T-helper 22 cell (primary cell): ENCODE results near the gene PIH1D2.
"Not testable (repeated sequence)": the region's sequence is repeated elsewhere in the genome, so short reads cannot be mapped to it uniquely, and the experiment has no call there.

Source experiments
- DNase-seq: peaks from one replicate; pipeline ENCODE4 v3.0.0-alpha.2; 2020; ENCODE audit warnings: low read depth

Gene PIH1D2

DNA sequence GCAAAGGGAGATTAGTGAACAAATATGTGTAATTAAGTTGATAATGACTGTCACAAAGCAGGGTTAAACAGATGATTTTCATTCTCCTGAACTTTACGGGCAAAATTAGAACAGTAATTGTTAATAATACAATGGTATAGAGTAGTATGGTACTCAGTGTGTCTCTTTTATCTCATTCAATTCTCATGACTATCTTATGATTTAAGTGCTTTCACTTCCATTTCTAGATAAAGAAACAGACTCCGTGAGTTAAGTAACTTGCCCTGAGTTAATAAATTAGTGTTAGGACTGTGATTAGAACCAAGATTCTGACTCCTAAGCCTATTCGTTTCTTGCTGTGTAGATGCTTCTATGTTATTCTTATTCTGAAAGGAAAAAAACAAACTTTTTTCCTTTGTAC is 22.0 kb downstream of the PIH1D2 start:
- DNase-seq: no peak

DNA sequence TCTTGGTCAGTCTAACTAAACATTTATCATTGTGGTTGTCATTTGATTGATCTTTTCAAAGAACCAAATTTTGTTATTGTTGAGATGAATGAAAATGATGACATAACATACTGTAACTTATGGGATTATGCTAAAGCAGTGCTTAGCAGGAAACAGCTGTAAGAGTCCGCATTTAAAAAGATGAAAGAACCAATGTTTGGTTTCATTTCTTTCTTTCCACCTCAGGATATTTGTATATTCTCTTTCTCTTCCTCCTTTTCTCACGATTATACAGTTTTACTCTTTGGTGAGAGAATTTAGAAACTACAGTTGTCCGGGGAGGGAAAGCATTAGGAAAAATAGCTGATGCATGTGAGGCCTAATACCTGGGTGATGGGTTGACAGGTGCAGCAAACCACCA is 23.1 kb downstream of the PIH1D2 start:
- no peak for DNase-seq

DNA sequence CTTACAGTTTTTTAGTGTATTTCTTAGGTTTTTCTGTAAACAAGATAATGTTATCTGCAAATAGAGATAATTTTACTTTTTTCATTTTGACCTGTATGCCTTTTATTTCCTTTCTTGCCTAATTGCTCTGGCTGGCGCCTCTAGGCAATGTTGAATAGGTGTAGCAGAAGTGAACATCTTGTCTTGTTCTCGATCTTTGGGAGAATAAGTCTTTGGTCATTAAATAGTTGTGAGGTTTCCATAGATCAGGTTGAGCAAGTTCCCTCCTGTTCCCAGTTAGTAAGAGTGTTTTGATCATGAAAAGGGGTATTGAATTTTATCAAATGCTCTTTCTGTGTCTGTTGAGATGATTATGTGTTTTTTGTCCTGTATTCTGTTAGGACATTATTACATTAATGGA is 24.0 kb downstream of the PIH1D2 start:
- no peak for DNase-seq

DNA sequence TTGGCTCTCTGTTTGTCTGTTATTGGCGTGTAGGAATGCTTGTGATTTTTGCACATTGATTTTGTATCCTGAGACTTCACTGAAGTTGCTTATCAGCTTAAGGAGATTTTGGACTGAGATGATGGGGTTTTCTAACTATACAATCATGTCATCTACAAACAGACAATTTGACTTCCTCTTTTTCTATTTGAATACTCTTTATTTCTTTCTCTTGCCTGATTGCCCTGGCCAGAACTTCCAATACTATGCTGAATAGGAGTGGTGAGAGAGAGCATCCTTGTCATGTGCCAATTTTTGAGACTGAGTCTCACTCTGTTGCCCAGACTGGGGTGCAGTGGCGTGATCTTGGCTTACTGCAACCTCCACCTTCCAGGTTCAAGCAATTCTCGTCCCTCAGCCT is 25.6 kb downstream of the PIH1D2 start:
- not testable (repeated sequence) for DNase-seq

DNA sequence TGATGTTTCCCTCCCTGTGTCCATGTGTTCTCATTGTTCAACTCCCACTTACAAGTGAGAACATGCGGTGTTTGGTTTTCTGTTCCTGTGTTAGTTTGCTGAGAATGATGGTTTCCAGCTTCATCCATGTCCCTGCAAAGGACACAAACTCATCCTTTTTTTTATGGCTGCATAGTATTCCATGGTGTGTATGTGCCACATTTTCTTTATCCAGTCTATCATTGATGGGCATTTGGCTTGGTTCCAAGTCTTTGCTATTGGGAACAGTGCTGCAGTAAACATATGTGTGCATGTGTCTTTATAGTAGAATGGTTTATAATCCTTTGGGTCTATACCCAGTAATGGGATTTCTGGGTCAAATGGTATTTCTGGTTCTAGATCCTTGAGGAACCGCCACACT is 27.2 kb downstream of the PIH1D2 start:
- not testable (repeated sequence) for DNase-seq

DNA sequence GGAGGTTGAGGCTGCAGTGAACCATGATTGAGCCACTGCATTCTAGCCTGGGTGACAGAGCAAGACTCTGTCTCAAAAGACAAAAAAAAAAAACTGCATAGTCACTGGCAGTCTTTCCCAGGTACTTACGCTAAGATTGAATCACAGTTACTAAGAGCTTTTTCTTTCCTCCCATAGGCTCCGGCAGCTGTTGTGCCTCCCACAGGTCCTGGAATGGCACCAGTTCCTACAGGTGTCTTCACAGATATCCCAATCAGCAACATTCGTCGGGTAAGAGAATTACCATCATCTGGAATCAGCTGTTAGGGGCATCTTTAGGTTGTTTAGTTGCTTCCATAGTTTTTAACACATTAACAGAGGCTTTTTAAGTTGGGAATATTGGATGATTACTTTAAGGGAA is 28.9 kb downstream of the PIH1D2 start:
- DNase-seq: no peak

DNA sequence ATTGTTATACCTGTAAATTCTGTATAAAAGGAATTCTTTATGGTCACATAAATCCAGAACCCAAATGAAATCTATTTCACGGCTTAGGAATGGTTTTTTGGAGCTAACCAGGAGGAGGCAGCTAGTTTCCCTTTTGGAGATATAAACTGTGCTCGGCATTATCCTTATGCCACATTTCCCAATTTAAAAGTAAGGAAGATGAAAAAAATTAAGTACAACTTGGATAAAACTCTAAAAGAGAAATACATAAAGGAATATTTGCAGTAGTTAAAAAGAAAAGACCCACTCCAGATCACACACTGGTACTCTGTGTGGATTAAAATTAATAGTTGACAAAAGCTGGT is 30.9 kb downstream of the PIH1D2 start:
- DNase-seq: no peak

DNA sequence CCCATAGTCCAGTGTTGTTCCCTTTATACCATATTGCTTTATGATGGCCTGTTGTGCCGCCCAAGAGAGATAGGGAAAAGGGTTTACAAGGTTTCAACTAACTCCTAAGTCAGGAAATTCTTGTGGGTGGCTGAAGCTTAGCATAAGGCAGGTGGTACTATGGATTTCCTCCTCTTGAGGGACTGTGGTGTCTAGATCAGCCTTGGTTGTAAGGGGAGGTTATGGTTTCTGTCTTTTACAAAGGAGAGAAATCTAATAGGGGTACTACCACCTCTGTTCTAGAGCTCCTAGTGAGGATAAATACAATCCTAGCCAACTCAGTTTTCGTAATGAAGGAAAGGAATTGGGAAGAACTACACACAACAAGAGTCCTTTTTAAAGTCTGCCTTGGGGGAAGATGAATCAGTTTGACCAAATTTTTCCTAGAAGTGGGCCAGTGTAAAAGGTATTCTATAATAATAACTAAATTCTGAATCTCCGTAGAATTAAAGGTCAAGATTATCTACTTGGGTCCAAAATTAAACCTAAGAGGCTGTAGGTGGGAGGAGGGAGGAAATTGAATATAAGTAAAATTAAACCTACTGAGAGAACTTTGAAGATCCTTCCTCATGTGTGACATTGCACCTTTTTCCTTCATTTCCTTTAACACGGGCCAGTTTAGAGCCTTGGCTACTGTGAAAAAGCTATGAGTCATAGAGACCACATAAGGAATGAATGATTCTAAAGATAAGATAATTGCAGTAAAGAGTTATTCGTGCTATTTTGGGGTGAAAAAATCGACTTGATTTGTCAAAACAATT is 31.5 kb downstream of the PIH1D2 start:
- no peak for DNase-seq

DNA sequence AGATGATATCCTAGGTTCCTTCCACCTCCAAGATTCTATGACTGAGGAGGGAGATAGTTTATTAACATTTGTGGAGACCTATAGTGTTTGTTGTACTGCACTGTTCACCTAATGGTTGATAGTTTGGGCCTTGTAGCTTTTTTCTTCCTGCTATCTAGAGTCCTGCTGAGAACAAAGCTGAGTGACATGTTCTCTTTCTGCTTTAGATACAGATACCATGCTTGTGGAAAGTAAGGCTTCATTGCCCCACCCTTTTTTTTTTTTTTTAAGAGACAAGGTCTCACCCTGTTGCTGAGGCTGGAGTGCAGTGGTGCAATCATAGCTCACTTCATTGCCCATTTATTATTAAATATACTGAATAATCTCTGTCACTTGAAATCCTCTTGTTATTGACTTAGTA is 36.3 kb downstream of the PIH1D2 start:
- no peak for DNase-seq

DNA sequence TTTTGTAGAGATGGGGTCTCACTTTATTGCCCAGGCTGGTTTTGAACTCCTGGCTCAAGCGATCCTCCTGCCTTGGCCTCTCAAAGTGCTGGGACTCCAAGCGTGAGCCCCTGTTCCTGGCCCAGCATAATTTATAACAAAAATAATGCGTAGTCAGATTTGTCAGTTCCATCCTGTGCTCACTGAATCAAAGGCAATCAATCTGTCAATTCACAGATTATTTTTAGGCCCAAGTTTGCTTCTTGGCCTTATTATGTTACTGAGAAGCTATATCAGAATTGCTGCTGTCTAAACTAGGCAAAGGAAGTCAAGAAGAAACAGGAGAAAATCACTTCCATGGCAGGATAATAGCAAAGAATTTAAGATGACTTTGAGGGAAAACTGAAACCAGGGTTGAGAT is 39.9 kb downstream of the PIH1D2 start:
- DNase-seq: no peak

DNA sequence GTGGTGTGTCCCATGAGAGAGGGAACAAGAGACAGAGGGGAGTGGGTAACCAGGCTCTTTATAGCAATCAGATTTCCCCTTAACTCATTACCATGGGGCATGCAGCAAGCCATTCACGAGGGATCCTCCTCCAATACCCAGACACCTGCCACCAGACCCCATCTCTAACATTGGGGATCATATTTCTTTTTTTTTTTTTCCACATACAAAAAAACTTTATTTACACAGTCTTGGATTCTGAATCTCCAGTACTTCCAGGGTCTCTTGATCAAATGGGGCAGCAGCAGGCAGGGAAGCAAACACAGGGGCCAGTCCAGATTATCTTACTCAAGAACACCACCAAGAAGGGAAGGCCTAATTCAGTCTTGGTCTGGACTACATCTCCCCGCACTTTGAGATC is 44.4 kb downstream of the PIH1D2 start:
- no peak for DNase-seq

DNA sequence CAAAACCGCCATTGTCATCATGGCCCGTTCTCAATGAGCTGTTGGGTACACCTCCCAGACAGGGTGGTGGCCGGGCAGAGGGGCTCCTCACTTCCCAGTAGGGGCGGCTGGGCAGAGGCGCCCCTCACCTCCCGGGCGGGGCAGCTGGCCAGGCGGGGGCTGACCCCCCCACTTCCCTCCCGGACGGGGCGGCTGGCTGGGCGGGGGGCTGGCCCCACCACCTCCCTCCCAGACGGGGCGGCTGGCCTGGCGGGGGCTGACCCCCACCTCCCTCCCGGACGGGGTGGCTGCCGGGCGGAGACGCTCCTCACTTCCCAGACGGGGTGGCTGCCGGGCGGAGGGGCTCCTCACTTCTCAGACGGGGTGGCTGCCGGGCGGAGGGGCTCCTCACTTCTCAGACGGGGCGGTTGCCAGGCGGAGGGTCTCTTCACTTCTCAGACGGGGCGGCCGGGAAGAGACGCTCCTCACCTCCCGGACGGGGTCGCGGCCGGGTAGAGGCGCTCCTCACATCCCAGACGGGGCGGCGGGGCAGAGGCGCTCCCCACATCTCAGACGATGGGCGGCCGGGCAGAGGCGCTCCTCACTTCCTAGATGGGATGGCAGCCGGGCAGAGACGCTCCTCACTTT is 46.9 kb downstream of the PIH1D2 start:
- DNase-seq: not testable (repeated sequence)

DNA sequence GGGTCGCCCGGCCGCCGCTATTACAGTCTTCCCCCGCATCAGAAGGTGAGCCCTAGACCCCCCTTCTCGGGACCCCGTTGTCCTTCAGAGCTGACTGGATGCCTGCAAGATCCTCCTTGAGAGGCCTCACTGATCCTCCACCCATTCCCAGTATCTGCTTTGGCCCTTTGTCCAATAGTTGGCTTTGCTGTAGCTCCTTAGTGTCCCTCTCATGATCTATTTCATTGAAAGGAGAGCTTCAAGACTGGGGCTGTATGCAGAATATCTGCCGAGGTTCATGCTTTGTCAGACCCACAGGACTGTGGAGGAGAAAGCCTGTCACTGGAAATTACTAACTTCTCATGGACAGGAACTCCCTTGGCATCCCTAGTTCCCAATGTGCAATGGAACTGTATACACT is 48.1 kb downstream of the PIH1D2 start:
- DNase-seq: no peak

DNA sequence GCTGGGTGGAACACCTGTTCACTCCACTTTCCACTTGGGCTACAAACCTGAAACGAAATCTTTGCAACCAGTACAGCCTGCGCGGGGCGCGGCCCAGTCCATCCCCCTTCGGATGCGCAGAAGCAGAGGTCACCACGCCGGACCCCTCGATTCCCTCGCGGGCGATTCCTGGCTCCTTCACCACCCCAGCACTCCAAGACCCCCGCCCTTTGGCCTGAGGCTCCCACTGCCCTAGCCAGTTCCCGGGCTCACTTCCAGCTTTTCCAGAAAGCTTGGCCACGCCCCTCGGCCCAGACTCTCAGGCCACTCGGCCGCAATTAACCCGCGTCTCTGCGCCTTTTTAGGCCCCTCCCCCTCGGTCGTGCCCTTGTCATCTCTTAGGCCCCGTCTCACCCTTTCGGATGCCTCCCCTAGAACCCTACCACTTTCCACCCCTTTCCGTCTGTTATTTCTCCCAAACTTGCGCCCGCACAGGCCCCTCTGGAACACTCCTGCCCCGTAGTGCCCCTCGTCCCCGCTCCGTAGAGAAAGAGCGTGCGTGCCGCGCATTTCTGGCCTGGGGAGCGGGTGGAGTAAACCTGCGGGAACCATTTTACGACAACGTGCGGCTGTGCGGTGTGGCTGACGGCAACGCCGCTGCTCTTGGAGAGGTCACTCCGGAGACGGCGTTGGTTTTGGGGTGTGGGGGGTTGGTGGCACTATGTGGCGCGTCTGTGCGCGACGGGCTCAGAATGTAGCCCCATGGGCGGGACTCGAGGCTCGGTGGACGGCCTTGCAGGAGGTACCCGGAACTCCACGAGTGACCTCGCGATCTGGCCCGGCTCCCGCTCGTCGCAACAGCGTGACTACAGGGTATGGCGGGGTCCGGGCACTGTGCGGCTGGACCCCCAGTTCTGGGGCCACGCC is 48.8 kb downstream of the PIH1D2 start, which contains the start of gene DLAT:
Gene DLAT, plus strand, starts transcription at position 636 of the 906 bp plus-strand sequence. Its CDS starts 65 bp downstream, at position 701.
- peak; percentile 73 for DNase-seq

DNA sequence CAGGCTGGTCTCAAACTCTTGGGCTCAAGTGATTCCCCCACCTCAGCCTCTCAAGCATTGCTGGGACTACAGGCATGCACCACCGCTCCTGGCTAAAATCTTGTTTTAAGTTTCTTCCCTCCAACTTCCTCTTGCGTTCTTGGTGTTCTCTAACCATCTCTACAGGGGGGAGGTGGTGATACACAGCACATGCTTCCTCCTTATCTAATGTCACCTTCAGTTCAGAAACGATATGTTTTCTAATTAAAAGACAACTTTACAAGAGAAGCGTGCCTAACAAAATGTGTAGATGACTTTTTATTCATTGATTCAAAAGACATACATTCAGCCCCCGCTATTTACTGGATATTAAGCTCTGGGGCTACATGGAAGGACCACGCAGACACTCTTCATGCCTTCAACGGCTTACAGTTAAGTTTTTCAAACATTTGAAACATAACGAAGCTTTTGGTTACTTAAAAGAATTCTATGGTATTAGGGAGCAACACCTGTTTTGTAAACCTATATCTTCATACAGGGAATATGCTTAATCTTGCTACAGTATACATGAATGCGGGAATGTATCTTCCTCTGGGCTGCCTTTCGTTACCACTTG is 49.5 kb downstream of the PIH1D2 start:
- no peak for DNase-seq

DNA sequence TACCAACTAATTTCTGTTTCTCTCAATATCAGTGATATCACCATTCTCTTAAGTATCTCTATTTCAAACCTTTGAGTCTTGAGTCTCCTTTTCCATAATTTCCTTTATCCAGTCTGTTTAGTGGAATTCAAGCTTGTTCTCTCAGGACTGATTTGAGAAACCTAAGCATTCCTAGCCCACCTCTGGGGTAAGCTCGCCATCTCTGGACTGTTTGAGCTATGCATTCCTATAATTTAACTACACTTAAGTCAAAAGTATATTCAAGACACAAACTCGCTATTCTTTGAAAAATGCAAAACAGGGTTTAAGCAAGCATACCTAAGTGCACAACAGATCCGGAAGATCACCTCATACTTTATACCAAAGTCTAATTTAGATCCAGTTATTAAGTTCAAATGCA is 50.7 kb downstream of the PIH1D2 start:
- no peak for DNase-seq

DNA sequence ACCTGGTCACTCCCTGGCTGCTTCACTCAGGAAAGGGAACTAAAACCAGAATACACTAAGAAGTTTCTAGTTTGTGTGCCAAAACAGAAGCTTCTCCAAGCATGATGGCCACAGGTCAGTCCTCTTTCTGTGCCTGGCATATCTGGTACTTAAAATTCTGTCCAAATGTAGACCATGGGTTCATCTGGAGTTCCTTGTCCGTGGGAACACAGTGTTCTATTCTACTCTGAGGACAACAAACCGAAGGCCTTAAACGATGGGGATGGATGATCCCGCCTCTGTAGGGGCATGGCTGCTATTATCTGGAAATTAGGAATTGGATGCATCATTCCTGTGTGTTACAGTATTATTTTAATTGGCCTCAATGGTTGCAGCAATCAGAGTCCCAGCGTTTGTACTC is 54.8 kb downstream of the PIH1D2 start:
- no peak for DNase-seq
